LNCaP clone FGC (cell line): ENCODE measurements around the gene PTPRR.

Experiments
- DNase-seq: peaks from one replicate; pipeline ENCODE4 v3.0.0-alpha.2; 2011; ENCODE audit warnings: low read depth
- H3K4me3 ChIP-seq: 2 replicates; pipeline ENCODE4 v1.5.1; 2011; ENCODE audit warnings: mild to moderate bottlenecking, low read depth, low read length, control low read depth
- TF ChIP-seq, protein P1 (sequence below): IDR thresholded peaks from 2 replicates; pipeline ENCODE4 v1.5.1; 2012; ENCODE audit warnings: mild to moderate bottlenecking; ENCODE audit not compliant: control insufficient read depth, insufficient read depth; ENCODE audit errors: extremely low read depth

Gene PTPRR

GRCh38 chr12:70936203-70936813 lies 15.8 kb upstream of the PTPRR start:
- TF ChIP-seq, protein P1, sequence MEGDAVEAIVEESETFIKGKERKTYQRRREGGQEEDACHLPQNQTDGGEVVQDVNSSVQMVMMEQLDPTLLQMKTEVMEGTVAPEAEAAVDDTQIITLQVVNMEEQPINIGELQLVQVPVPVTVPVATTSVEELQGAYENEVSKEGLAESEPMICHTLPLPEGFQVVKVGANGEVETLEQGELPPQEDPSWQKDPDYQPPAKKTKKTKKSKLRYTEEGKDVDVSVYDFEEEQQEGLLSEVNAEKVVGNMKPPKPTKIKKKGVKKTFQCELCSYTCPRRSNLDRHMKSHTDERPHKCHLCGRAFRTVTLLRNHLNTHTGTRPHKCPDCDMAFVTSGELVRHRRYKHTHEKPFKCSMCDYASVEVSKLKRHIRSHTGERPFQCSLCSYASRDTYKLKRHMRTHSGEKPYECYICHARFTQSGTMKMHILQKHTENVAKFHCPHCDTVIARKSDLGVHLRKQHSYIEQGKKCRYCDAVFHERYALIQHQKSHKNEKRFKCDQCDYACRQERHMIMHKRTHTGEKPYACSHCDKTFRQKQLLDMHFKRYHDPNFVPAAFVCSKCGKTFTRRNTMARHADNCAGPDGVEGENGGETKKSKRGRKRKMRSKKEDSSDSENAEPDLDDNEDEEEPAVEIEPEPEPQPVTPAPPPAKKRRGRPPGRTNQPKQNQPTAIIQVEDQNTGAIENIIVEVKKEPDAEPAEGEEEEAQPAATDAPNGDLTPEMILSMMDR, result no peak
- no peak for DNase-seq
- no peak overlapping the region for H3K4me3 ChIP-seq

GRCh38 chr12:70933133-70933532 lies 12.6 kb upstream of the PTPRR start:
- DNase-seq, result no peak
- TF ChIP-seq, protein P1, result no peak
- no peak overlapping the region for H3K4me3 ChIP-seq

DNA sequence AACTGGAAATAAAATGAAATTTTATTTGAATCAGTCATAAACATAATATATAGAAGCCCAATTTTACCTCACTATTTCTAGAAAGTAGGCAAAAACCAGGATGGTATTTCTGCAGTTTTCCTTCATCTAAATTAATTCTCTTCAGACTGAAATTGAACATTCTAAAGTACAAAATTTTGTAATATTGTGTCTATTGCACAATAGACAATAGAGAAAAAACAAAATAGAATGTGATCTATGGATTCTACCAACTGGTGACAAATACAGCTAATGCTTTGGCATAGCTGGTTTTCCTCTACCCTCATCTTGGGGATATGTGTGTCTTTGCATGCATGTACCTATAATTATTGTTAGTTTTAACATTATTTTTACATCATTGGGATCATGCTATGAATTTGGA lies 8.5 kb upstream of the PTPRR start:
- no peak overlapping the region for H3K4me3 ChIP-seq
- DNase-seq, result no peak
- TF ChIP-seq, protein P1, result no peak

DNA sequence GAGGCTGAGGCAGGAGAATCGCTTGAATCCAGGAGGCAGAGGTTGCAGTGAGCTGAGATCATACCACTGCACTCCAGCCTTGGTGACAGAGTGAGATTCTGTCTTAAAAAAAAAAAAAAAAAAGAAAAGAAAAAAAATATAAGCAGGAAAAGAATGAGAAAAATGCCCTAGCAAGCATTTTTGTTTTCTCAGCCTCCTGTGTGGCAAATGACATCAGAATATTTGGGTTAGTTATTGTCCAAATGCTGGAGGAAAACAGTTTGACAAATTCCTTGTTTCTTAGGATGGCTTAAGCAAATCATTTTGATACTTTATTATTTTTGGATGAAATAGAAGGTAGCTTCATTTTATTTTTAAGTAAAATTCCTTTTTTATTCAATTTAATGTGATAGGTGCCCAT lies 7.5 kb upstream of the PTPRR start:
- TF ChIP-seq, protein P1, result no peak
- no peak overlapping the region for H3K4me3 ChIP-seq
- no peak for DNase-seq

DNA sequence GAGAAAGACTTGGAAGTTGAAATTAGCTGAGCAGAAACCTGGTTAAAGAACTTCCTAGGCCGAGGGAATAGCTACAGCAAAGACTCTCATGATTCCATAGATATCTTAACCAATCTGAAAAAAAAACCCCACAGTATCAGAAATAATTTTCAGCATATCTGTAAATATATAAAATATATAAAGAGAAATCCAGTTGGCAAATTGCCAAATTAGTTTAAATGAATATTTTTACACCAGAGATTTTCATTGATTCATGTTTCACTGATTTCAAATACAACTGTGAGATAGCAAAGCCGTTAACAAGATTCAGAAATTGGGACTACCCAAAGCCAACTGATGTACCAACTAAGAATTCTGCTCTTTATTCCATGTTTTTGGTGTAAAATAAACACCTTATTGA lies 6.8 kb upstream of the PTPRR start:
- TF ChIP-seq, protein P1, result no peak
- no peak overlapping the region for H3K4me3 ChIP-seq
- no peak for DNase-seq

GRCh38 chr12:70925539-70925938 lies 5.0 kb upstream of the PTPRR start:
- DNase-seq, result no peak
- H3K4me3 ChIP-seq, result no peak overlapping the region
- TF ChIP-seq, protein P1, result no peak

DNA sequence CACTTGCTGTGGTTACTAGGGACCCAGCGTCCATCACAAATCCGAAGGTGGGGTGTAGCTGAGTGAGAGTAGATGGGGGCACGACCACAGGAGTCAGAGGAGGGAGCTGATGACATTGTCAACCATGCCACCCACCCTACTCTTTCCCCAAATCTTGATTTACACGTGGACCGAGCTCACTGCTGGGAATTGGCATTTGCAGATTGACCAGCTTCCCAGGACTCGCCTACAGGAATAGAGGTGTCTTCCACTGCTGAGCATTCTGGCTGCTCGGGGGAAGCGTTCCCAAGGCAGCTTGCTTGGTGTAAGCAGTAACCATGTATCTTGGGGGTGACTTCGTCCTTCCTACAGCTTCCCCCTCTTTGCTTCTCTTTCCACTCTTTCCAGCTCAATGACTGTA lies 353 bp upstream of the PTPRR start:
- TF ChIP-seq, protein P1, result no peak
- DNase-seq, result no peak
- no peak overlapping the region for H3K4me3 ChIP-seq
